Germinal center (tissue), 1 donor: ENCODE measurements around the gene GPR15LG.
"Not testable (repeated sequence)": the region's sequence is repeated elsewhere in the genome, so short reads cannot be mapped to it uniquely, and the experiment has no call there.

Experiments used
- DNase-seq: peaks from one replicate; pipeline ENCODE4 v3.0.0; 2012; ENCODE audit warnings: mixed read lengths, low spot score

The GPR15LG gene

DNA sequence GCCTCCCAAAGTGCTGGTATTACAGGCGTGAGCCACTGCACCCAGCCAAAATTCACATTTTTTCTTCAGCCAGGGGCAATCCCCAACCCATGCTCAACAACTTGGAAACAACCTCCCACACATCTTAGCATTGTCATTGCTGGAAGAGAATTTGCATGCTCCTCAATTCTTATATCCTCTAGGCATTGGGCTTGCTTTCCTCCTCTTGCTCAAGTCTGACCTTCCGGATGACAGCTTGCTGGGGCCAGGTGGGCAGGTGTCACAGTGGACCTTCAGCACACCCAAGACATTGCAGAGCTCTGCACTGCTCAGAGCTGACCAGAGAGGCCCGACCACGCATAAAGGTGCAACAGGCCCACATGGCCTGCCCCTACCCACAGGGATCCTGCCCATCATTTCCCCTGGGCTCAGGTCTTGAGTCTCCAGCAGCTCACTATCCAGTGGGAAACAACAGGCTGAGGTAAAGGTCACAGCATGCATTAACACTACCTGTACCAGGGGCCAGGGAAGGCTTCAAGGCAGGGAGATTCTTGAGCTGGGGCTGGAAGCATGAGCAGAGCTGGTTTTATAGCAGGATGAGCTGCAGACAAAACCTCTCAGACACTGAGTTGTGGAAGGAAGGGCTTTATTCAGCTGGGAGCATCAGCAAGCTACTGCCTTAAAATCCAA, 6.8 kb upstream of the GPR15LG start:
- DNase-seq: no peak

DNA sequence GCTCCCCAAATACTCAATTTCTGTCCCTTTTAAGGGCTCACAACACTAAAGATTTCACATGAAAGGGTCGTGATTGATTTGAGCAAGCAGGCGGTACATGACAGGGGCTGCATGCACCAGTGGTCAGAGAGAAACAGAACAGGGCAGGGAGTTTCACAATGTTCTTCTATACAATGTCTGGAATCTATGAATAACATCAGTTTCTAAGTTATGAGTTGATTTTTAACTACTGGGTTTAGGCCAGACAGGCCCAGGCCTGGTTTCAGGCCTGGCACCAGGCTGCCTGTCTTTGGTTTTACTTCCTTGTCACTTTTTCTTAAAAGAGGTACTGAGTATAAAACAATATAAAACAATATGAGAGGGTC, 6.3 kb upstream of the GPR15LG start:
- not testable (repeated sequence) for DNase-seq

DNA sequence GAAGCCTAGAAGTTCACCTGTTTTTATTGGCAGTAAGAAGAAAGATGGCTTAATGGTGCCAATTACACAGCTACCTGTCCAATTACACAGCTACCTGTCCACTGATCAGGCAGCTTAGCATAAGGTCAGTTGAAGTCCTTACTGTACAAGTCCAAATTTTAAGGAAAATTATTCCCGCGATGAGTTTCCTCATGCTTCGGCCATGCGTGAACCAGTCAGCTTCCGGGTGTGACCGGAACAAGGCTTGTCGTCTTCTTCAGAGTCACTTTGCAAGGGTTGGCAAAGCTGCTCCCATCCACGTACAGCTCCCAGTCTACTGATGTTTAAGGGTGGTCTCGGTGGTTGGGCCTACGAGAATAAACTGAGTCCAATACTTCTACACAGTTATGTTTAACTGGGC, 5.2 kb upstream of the GPR15LG start:
- DNase-seq: not testable (repeated sequence)

DNA sequence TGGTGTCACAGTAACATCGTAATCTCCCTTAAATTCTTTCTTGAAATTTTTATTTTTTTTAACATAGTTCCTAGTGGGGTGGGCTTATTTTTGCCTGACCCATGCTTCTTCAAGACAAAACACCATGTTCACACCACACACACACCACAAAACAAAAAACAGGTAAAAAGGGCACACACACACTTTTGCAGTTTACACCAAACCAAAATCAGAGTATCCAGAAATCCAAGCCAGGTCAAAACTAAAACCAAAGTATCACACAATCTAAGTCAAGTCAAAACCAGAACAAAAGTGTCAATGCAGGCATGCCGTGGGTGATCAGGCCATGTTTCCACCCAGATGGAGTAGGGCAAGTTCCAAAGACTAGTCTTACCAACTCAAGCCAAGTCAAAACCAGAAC, 2.4 kb upstream of the GPR15LG start:
- DNase-seq: not testable (repeated sequence)

DNA sequence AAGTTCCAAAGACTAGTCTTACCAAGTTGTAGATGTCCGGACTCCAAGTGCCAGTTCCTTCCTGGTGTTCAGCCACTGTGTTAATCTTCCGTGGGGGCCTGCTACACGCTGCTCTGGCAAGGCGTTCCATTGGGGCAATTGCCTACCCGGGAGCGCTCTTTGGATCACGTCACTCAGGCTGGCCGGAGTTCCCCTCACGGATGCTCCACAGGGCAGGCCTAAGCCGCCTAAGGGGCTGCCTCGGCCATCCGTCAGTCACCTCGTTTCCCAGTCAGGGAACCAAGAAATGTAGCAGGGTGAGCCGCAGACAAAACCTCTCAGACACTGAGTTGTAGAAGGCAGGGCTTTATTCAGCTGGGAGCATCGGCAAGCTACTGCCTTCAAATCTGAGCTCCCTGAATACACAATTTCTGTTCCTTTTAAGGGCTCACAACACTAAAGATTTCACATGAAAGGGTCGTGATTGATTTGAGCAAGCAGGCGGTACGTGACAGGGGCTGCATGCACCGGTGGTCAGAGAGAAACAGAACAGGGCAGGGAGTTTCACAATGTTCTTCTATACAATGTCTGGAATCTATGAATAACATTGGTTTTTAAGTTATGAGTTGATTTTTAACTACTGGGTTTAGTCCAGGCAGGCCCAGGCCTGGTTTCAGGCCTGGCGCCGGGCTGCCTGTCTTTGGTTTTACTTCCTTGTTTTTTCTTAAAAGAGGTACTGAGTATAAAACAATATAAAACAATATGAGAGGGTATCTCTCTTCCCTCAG, 1.7 kb upstream of the GPR15LG start:
- not testable (repeated sequence) for DNase-seq

DNA sequence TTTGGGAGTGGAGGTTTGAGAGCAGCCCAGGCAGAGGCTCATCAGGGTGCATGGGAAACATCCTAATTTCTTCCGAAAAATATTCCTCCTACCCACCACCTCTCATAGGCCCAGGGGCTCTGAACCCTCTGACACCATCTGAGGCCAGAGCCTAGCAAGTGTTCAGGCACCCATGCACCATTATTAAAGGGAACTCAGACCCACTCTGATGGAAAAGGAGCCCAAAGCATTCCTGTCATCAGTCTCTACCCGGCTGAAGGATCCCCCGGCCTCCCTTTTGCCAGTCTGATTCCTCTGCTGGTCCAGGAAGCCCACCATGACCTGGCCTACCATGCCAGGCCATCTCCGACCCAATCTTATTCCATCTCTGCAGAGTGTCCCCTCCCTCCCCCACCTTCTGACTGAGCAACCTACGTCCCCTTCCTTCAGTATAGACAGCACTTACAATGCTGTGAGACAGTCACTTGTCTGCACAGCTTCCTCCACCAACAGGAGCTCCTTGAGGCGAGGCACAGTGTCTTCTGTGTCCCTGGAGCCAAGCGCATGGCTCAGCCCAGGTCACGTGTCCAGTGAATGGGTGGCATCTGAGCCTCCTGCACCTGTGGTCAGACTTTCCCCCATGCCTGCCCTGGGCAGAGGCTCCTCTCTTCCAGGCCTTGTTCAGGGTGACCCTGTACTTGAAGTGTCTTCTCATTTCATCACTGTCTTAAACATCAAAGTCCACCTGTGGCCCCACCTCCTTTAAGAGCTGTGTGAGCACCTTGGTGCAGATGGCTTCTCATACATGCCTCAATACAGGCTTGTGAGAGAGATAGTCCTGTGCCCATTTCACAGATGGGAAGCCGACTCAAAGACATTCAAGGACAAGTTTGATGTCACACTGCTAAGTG, 889 bp upstream of the GPR15LG start:
- DNase-seq: no peak

DNA sequence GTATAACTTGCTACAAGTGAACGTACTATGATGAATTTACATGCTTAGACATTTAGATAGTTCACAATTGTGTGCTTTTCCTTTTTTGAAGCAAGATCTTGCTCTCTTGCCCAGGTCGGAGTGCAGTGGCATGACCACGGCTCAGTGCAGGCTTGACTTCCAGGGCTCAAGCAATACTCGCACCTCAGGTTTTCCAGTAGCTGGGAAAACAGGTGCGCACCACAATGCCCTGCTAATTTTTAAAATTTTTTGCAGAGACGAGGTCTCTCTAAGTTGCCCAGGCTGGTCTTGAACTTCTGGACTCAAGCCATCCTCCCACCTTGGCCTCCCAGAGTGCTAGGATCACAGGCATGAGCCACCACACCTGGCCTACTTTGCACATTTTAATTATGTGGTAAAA, 1.8 kb downstream of the GPR15LG start:
- no peak for DNase-seq

DNA sequence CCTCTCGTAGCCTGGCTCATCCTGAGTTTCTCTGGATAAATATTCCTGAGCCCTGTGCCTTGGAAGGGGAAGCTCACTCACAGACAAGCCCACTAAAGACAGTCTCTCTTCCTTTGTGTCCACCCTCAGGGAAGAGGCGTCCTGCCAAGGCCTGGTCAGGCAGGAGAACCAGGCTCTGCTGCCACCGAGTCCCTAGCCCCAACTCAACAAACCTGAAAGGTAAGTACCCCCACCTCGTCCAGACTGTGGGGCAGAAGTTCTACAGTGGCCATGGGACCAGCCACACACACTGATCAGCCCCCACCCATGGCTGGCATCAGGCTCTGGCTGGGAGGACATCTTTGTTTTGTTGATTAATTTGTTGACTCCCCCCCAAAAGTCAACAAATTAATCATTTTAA, 2.8 kb downstream of the GPR15LG start:
- no peak for DNase-seq

DNA sequence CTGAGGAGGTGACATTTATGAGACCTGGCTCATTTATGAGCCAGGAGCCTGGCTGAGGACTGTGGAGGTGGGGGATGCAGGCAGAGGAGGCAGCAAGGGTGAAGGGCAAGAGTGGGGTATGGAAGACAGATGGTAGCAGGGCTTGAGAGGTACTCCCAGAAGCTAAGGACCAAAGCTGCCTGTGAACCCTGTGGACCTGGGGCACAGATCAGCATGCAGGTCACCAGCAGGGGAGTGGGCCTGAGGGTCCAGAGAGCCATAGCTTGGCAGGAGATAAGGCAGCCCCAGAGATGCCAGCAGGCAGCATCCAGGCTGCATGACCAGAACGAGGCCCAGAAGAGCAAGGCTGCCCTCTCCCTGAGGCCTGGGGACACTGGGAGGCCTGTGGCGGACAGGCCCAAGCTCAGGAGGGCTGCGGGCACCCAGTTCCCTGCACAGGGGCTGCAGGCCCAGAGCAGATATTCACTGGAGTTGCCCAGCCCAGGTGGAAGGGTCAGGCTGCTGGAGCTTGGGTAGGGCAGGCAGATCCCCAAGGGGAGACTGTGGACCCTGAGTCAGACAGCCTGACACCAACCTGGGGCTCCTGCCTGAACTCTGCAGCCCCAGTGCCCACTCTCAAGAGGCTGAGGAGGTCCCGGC, 3.4 kb downstream of the GPR15LG start:
- DNase-seq: no peak

DNA sequence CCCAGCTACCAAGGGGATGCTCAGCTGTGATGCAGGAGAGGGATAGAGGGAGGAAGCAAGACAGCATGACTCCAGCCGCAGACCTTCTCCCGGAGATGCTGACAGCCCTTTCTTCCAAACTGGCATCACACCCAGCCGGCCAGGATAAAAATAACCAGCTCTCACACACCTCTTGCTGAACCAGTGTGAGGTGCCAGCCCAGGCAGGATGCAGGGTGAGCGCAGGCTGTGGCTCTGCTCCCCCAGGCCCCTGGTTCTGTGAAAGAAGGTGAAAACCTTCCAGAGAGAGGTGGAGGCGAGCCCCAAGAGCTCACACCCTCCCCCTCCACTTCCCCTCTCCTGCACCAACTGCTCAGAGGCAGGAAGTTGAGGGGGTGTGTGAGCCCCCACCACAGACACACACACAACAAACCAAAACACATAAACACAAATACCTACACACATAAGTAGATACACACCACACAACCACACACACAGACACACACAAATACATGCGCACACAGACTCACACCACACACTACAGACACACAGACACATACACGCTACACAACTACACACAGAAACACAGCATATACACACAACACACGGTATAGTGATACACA, 4.0 kb downstream of the GPR15LG start:
- DNase-seq: peak; percentile 48

DNA sequence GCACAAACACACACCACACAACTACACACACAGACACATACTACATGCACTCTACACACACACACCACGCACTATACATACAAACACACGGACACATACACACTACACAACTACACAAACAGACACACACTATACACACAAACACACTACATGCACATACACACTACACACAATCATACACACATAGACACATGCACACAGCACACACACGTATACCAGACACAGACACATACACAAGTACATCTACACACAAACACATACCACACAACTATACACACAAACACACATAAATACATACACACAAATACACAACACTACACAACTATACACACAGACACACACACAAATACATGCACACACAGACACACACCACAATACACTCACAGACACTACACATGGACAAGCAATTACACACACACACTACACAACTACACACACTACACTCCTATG, 4.6 kb downstream of the GPR15LG start:
- no peak for DNase-seq

DNA sequence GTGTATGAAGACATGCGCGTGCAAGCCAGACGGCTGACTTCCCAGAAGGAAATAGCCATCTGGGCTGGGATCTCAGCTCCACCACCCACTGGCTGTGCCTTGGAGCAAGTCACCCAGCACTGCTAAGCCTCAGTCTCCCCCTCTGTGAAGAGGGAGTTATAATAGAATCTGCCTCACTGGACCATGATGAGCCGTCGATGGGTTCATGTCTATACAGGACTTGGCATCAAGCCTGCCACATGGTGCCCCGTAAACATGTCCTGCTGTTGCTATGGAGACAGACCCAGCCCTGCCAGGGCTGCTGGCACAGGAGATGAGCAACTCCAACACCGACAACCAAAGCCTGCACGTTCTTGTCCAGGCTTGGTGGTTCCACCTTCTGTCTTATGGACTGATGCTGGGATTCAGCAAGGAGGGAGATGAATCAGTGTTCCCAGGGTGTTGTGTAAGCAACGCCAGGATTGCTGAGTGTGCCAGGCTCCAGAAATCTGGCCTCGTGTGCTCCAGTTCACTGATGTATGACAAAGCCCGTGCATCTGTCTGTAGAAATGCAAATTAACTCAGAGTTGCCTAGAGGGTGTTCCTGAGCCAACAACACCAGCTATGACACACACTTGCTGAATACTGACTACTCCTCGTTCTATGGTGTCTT, 5.6 kb downstream of the GPR15LG start:
- DNase-seq: peak; percentile 84

DNA sequence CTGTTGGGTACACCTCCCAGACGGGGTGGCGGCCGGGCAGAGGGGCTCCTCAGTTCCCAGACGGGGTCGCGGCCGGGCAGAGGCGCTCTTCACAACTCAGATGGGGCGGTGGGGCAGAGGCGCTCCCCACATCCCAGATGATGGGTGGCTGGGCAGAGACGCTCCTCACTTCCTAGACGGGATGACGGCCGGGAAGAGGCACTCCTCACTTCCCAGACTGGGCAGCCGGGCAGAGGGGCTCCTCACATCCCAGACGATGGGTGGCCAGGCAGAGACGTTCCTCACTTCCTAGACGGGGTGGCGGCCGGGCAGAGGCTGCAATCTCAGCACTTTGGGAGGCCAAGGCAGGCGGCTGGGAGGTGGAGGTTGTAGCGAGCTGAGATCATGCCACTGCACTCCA, 6.8 kb downstream of the GPR15LG start:
- not testable (repeated sequence) for DNase-seq

DNA sequence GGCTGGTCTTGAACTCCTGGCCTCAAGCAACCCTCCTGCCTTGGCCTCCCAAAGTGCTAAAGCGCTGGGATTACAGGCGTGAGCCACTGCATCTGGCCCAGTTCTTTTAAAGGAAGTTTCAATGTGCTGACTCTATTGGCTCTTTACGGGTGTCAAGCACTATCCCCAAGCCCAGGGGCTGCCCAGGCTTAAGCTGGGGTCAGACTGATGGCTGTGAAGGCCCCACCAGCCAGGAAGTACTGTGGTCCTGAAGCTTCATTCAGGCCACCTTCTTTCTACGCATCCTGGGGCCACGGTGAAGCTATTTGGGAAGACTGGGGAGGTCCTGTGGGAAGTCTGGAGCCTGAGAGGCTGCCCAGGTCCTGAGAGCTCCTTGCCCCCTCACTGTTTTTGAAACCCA, 8.0 kb downstream of the GPR15LG start:
- DNase-seq: no peak

DNA sequence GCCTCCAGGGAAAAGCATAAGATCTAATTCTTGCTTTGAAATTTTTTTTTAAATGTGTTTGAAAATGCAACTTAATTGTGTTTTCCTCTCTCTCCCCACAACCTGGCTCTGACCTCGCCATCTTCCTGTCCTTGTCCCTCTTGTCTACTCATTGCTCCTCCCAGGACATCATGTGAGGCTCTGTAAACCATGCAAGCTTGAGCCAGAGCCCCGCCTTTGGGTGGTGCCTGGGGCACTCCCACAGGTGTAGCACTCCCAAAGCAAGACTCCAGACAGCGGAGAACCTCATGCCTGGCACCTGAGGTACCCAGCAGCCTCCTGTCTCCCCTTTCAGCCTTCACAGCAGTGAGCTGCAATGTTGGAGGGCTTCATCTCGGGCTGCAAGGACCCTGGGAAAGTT, 10.9 kb downstream of the GPR15LG start:
- no peak for DNase-seq

DNA sequence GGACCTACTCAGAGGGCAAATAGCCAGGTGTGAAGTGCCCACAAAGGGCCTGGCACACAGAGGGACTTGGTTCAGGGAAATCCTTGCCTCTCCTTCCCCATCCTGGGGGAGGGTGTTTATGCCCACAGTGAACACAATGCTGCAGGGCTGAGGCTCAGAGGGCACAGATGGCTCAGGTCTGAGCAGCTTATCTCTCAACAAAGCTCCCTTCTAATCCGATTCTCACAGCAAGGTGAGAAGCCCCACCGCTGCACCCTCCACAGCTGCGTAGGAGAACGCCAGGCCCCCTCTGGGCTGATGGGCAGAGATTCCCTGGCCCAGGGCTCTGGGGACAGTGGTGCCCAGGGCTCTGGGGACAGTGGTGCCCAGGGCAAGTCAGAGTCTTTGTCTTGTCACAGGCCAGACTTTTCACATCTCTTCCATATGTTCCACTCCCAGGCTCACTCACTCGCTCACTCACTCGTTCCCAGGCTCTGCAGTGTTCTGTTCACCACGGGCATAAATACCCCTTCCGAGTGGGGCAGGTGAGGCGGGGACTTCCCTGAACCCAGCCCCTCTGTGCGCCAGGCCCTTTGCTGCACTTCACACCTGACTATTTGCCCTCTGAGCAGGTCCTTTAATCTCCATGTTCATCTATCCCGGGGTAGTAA, 12.1 kb downstream of the GPR15LG start:
- DNase-seq: no peak

DNA sequence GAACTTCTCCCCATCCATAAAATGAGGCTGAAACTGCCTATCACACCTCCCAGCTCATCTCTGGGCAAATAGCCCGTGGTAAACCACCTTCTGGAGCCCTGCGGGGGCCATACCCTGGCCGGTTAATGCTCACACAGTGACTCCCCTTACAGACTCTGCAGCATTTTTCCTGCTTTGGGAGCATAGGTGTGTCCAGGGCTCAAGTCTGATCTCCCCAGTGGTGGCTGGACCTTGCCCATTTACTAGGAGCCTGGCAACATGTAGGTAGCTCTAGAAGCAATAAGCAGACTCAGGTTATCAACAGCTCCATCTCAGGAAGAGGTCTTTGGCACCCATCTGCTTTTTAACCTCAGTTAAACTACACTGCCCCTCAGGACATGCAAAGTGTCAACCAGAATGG, 15.2 kb downstream of the GPR15LG start:
- DNase-seq: no peak

DNA sequence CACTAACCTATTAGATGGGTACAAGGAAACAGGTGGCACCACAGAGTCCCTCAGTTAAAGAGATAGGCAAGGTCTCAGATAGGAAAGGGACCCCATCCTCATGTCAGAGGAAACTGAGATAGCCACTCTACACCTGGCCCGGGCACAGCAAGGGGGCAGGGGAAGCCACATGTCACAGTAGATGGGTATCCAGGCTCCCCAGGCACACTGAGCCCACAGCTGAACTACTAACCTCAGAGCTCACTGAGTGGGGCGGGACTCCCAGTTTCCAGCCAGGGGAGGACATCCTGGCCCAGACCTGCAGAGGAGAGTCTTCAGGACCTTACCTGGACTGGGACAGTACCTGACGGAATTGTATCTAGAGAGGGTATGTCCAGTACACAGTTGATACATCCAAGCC, 17.0 kb downstream of the GPR15LG start:
- no peak for DNase-seq

DNA sequence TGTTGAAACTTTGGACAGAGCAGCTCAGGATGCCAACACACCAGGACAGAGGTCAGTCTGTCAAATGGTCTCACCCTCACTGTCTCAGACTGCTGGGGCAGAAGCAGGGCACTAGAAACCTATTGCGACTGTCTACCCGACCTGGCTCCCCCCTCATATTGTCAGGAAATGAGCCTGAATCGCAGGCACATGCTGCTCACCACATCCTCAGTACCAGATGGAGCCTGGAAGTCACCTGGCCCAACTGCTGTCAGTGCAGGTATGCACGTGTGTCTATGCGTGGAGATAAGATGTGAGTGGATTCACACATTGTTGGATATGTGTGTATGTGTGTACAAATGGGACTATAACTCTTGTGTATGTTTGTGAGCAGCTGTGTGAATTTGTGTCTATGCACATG, 17.5 kb downstream of the GPR15LG start:
- no peak for DNase-seq

DNA sequence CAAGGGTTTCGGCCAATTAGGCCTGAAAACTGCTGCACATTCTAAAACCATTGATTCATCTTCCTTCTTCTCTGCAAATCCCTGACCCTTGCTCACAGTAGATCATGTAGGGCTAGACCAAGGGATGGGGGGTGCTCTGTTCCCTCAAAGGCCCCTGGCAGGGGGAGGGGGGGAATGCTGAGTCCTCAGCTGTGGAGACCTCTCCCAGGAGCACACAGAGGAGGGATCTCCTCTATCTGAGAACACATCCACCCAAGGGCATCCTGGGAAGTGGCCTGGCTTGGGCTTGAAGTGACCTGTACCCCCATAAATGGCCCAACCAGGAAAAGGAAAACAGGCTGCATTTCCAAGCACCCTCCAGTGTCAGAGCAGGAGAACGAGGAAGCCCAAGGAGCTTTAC, 19.7 kb downstream of the GPR15LG start:
- no peak for DNase-seq
